ENCODE data around the gene OGG1.

Gene OGG1

DNA sequence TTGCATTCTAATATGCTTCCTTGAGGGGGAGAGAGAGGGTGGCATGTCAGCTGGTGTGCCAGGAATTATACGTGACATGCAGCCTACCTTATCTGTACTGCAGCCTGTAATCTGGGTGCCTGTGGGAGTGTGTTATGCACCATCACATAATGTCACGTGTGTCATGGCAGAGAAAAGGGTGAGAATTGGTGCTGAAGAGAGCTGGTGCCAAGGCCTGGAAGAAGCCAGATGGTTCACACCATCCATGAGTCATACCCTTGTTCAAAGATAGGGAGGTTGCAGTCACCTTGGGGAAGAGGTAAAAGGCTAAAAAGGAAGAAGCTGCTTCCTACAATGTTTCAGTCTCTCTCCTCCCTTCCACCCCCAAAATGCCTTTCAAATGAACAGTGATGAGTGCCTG lies 12.9 kb upstream of the OGG1 start:
- no peak for DNase-seq
- TF ChIP-seq, protein P1, sequence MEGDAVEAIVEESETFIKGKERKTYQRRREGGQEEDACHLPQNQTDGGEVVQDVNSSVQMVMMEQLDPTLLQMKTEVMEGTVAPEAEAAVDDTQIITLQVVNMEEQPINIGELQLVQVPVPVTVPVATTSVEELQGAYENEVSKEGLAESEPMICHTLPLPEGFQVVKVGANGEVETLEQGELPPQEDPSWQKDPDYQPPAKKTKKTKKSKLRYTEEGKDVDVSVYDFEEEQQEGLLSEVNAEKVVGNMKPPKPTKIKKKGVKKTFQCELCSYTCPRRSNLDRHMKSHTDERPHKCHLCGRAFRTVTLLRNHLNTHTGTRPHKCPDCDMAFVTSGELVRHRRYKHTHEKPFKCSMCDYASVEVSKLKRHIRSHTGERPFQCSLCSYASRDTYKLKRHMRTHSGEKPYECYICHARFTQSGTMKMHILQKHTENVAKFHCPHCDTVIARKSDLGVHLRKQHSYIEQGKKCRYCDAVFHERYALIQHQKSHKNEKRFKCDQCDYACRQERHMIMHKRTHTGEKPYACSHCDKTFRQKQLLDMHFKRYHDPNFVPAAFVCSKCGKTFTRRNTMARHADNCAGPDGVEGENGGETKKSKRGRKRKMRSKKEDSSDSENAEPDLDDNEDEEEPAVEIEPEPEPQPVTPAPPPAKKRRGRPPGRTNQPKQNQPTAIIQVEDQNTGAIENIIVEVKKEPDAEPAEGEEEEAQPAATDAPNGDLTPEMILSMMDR (IDR thresholded peaks at IDR 0.05; ENCODE audit: low read depth, low read length, missing control alignments) = no peak
- no peak overlapping the region for H3K4me3 ChIP-seq (ENCODE audit: low read depth, low read length)
- H3K36me3 ChIP-seq (replicated peaks) = peaks cover 67% of the 10 kb centered on the region
- in situ Hi-C loops (cut with HindIII; ENCODE audit: low pct_ligation_motif_present, low sequenced_read_pairs) = no loop called here
- no peak overlapping the region for H3K27ac ChIP-seq
- no peaks in the 10 kb centered on the region for H3K27me3 ChIP-seq (replicated peaks)

DNA sequence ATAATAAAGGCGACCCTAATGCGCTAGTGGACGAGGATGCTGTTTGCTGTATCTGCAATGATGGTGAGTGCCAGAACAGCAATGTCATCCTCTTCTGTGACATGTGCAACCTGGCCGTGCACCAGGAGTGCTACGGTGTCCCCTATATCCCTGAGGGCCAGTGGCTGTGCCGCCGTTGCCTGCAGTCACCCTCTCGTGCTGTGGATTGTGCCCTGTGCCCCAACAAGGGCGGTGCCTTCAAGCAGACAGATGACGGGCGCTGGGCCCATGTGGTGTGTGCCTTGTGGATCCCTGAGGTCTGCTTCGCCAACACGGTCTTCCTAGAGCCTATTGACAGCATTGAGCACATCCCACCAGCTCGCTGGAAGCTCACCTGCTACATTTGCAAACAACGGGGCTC lies 10.6 kb upstream of the OGG1 start:
- H3K27ac ChIP-seq = no peak overlapping the region
- in situ Hi-C loops (cut with HindIII; ENCODE audit: low pct_ligation_motif_present, low sequenced_read_pairs) = no loop called here
- TF ChIP-seq, protein P1 (IDR thresholded peaks at IDR 0.05; ENCODE audit: low read depth, low read length, missing control alignments) = no peak
- H3K4me3 ChIP-seq (ENCODE audit: low read depth, low read length) = no peak overlapping the region
- no peaks in the 10 kb centered on the region for H3K27me3 ChIP-seq (replicated peaks)
- peaks cover 90% of the 10 kb centered on the region for H3K36me3 ChIP-seq (replicated peaks)
- no peak for DNase-seq

DNA sequence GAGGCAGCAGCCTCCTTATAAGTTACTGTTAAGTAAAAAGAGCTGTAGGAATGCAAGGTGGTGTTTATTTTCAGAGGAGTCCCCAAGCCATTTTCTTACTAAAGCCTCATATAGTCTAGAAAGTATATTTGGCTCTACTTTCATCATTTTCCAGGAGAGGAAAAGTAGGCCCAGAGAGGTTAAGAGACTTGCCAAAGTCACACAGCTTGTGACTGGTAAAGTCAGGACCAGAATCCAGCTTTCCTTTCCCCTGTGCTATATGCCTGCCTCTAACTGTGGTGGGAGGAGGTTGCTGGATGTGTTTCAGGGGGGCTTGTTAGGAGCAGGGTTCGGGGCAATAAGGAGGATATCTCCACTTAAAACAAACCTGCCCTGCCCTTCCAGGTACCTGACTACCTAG lies 7.2 kb upstream of the OGG1 start:
- TF ChIP-seq, protein P1 (IDR thresholded peaks at IDR 0.05; ENCODE audit: low read depth, low read length, missing control alignments) = no peak
- Histone ChIP-seq H3K4me3 (ENCODE audit: low read depth, low read length) (no peak overlapping the region), H3K27ac (no peak overlapping the region), H3K27me3 (replicated peaks) (no peaks in the 10 kb centered on the region), H3K36me3 (replicated peaks) (peaks cover 96% of the 10 kb centered on the region)
- in situ Hi-C loops (cut with HindIII; ENCODE audit: low pct_ligation_motif_present, low sequenced_read_pairs) = no loop called here
- DNase-seq = no peak

DNA sequence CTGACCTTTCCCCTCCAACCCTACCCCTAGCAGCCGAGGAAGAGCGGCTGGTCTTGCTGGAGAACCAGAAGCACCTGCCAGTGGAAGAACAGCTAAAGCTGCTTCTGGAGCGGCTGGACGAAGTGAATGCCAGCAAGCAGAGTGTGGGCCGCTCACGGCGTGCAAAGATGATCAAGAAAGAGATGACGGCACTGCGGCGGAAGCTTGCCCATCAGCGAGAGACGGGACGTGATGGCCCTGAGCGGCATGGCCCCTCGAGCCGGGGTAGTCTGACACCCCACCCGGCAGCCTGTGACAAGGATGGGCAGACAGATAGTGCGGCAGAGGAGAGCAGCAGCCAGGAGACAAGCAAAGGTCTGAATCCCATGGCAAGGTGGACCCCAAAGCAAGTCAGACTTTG lies 6.2 kb upstream of the OGG1 start:
- Histone ChIP-seq H3K27ac (no peak overlapping the region), H3K4me3 (ENCODE audit: low read depth, low read length) (no peak overlapping the region), H3K36me3 (replicated peaks) (peaks cover 91% of the 10 kb centered on the region), H3K27me3 (replicated peaks) (no peaks in the 10 kb centered on the region)
- DNase-seq = no peak
- in situ Hi-C loops (cut with HindIII; ENCODE audit: low pct_ligation_motif_present, low sequenced_read_pairs) = no loop called here
- TF ChIP-seq, protein P1 (IDR thresholded peaks at IDR 0.05; ENCODE audit: low read depth, low read length, missing control alignments) = no peak

DNA sequence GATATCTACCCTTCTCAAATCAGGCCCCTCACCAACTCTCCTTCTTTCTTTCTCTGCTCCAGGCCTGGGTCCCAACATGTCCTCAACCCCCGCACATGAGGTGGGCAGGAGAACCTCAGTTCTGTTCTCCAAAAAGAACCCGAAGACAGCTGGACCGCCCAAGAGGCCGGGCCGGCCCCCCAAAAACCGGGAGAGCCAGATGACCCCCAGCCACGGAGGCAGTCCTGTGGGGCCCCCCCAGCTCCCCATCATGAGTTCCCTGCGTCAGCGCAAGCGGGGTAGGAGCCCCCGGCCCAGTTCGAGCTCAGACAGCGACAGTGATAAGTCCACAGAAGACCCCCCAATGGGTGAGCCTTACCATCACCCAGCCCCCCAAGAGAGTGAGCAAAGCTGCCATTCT lies 5.6 kb upstream of the OGG1 start:
- DNase-seq = no peak
- Histone ChIP-seq H3K27me3 (replicated peaks) (no peaks in the 10 kb centered on the region), H3K27ac (no peak overlapping the region), H3K4me3 (ENCODE audit: low read depth, low read length) (no peak overlapping the region), H3K36me3 (replicated peaks) (peaks cover 88% of the 10 kb centered on the region)
- TF ChIP-seq, protein P1 (IDR thresholded peaks at IDR 0.05; ENCODE audit: low read depth, low read length, missing control alignments) = no peak
- in situ Hi-C loops (cut with HindIII; ENCODE audit: low pct_ligation_motif_present, low sequenced_read_pairs) = no loop called here

DNA sequence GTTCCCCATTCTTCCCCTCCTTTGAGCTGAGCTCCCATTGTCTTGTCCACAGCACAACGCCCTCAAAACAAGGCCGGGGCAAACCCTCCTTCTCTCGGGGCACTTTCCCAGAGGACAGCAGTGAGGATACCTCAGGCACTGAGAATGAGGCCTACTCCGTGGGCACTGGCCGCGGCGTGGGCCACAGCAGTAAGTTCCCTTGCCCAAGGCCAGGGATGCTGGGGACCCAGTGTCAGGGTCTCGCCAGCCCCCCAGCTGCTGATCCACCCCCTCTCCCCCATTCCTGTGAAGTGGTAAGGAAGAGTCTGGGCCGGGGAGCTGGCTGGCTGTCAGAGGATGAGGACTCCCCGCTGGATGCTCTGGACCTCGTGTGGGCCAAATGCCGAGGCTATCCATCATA lies 4.2 kb upstream of the OGG1 start:
- in situ Hi-C loops (cut with HindIII; ENCODE audit: low pct_ligation_motif_present, low sequenced_read_pairs) = no loop called here
- TF ChIP-seq, protein P1 (IDR thresholded peaks at IDR 0.05; ENCODE audit: low read depth, low read length, missing control alignments) = no peak
- Histone ChIP-seq H3K36me3 (replicated peaks) (peaks cover 75% of the 10 kb centered on the region), H3K4me3 (ENCODE audit: low read depth, low read length) (no peak overlapping the region), H3K27me3 (replicated peaks) (no peaks in the 10 kb centered on the region), H3K27ac (no peak overlapping the region)
- no peak for DNase-seq

Data from brain microvascular endothelial cell (primary cell).